Smooth muscle cell (in vitro differentiated cells): Measurements from ENCODE around the gene KIF26A. TPM values are rescaled to one million over a fixed set of nuclear protein-coding genes. Genes with fewer than 3 reads are reported as not detected.

ENCODE experiments used
- DNase-seq: peaks from one replicate; lab custom pipeline; 2025; ENCODE audit not compliant: unreplicated experiment; lab: John Stamatoyannopoulos, UW
- H2AFZ ChIP-seq: fragments of 200-600 bp; sonication (generic); 2 replicates; pipeline ENCODE4 v1.6.0; 2016; ENCODE audit warnings: antibody characterized with exemption, low read depth, mild to moderate bottlenecking
- H3F3A ChIP-seq: fragments of 200-600 bp; sonication (generic); 2 replicates; pipeline ENCODE4 v1.6.0; 2017; ENCODE audit warnings: antibody characterized with exemption, low read depth
- H3K27ac ChIP-seq: fragments of 200-600 bp; sonication (generic); 2 replicates; pipeline ENCODE4 v1.5.1; 2016; ENCODE audit warnings: low read depth, mild to moderate bottlenecking
- H3K27me3 ChIP-seq: fragments of 200-600 bp; sonication (generic); 2 replicates; pipeline ENCODE4 v1.6.1; 2016; ENCODE audit warnings: low read depth, mild to moderate bottlenecking
- H3K36me3 ChIP-seq: fragments of 200-600 bp; sonication (generic); 2 replicates; pipeline ENCODE4 v1.5.1; 2016; ENCODE audit warnings: low read depth
- H3K4me1 ChIP-seq: fragments of 200-600 bp; sonication (generic); 2 replicates; pipeline ENCODE4 v1.5.1; 2016; ENCODE audit warnings: low read depth
- H3K4me2 ChIP-seq: fragments of 200-600 bp; sonication (generic); 2 replicates; pipeline ENCODE4 v1.6.0; 2016; ENCODE audit warnings: mild to moderate bottlenecking
- H3K4me3 ChIP-seq: fragments of 200-600 bp; sonication (generic); 2 replicates; pipeline ENCODE4 v1.5.1; 2016; ENCODE audit warnings: mild to moderate bottlenecking
- H3K79me2 ChIP-seq: fragments of 200-600 bp; sonication (generic); 2 replicates; pipeline ENCODE4 v1.6.0; 2016; ENCODE audit warnings: low read depth, mild to moderate bottlenecking
- H3K9ac ChIP-seq: fragments of 200-600 bp; sonication (generic); 2 replicates; pipeline ENCODE4 v1.6.0; 2016; ENCODE audit warnings: low read depth
- H3K9me3 ChIP-seq: fragments of 200-600 bp; sonication (generic); replicated peaks from 2 replicates; pipeline ENCODE4 v1.5.1; 2016; ENCODE audit warnings: low read depth
- H4K20me1 ChIP-seq: fragments of 200-600 bp; sonication (generic); 2 replicates; pipeline ENCODE4 v1.6.0; 2016; ENCODE audit warnings: low read depth
- WGBS: methylation state at CpG from one replicate; pipeline ENCODE4 v1.1.7; 2016; ENCODE audit warnings: low lambda C conversion rate; 5-methylcytosine and 5-hydroxymethylcytosine counted together
- polyA plus RNA-seq: library from polyadenylated mRNA; unstranded; fragments of >200 nt; fragmentation: Nextera tagmentation; extraction: Ambion mirVana; gene quantifications from 2 replicates; pipeline ENCODE4 v1.2.1, GENCODE V29; 2016
- total RNA-seq: library from RNA; depleted of rRNA; stranded (reverse); fragments of >200 nt; gene quantifications from 2 replicates; pipeline ENCODE4 v1.2.3, GENCODE V29; 2014
- TF ChIP-seq, protein P1 (sequence below): fragments of 200-600 bp; sonication (generic); IDR thresholded peaks from 2 replicates; pipeline ENCODE4 v1.5.1; 2017; ENCODE audit warnings: borderline replicate concordance, mild to moderate bottlenecking, antibody characterized with exemption; ENCODE audit not compliant: insufficient read depth, poor library complexity, severe bottlenecking

Gene KIF26A
- total and polyA plus RNA-seq, 2 experiments from 2014 or later: 4.4 to 5.9 TPM

GRCh38 chr14:104181761-104182530, 43.6 kb downstream of the KIF26A start:
- H3K4me3 ChIP-seq: no peak overlapping the region
- TF ChIP-seq, protein P1, sequence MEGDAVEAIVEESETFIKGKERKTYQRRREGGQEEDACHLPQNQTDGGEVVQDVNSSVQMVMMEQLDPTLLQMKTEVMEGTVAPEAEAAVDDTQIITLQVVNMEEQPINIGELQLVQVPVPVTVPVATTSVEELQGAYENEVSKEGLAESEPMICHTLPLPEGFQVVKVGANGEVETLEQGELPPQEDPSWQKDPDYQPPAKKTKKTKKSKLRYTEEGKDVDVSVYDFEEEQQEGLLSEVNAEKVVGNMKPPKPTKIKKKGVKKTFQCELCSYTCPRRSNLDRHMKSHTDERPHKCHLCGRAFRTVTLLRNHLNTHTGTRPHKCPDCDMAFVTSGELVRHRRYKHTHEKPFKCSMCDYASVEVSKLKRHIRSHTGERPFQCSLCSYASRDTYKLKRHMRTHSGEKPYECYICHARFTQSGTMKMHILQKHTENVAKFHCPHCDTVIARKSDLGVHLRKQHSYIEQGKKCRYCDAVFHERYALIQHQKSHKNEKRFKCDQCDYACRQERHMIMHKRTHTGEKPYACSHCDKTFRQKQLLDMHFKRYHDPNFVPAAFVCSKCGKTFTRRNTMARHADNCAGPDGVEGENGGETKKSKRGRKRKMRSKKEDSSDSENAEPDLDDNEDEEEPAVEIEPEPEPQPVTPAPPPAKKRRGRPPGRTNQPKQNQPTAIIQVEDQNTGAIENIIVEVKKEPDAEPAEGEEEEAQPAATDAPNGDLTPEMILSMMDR: no peak
- no peaks in the 10 kb centered on the region for H3K9me3 ChIP-seq
- no peak overlapping the region for H2AFZ ChIP-seq
- no peak overlapping the region for H3K9ac ChIP-seq
- H4K20me1 ChIP-seq: no peaks in the 10 kb centered on the region
- H3K27ac ChIP-seq: no peak overlapping the region
- no peaks in the 10 kb centered on the region for H3K4me1 ChIP-seq
- H3K4me2 ChIP-seq: no peak overlapping the region
- H3K79me2 ChIP-seq: no peaks in the 10 kb centered on the region
- WGBS: 86% methylated on average over 26 of the region's 27 CpGs
- H3K27me3 ChIP-seq: no peaks in the 10 kb centered on the region
- DNase-seq: no peak
- H3F3A ChIP-seq: no peaks in the 10 kb centered on the region
- no peaks in the 10 kb centered on the region for H3K36me3 ChIP-seq

DNA sequence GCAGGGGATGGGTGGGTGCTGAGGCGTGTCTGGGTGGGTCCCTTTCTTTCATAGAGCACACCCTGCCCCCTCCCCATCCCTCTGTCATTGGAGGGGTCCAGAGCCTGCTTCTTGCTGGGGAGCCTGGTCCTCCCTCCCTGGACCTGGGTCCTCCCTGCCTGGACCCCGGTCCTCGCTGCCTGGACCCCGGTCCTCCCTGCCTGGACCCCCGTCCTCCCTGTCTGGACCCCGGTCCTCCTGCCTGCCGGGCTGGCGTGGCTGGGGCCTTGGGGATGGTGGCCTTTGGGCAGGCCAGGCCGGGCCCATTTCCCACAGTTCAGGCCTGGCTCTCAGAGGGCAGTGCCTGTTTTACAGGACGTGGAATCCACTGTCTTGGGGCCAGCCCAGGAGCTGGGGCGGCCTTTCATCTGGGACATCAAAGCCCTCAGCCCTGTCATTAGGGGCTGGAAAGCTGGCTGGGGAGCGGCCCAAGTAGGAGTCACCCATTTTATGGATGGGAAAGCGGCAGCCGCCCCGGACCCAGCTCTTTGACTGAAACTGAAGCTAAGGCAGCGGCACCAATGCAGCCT, 44.6 kb downstream of the KIF26A start:
- no peaks in the 10 kb centered on the region for H3K27me3 ChIP-seq
- H3F3A ChIP-seq: no peaks in the 10 kb centered on the region
- H3K4me3 ChIP-seq: no peak overlapping the region
- no peak overlapping the region for H3K27ac ChIP-seq
- no peaks in the 10 kb centered on the region for H4K20me1 ChIP-seq
- no peaks in the 10 kb centered on the region for H3K79me2 ChIP-seq
- H3K36me3 ChIP-seq: no peaks in the 10 kb centered on the region
- H3K4me2 ChIP-seq: no peak overlapping the region
- TF ChIP-seq, protein P1: no peak
- H3K4me1 ChIP-seq: no peaks in the 10 kb centered on the region
- H2AFZ ChIP-seq: no peak overlapping the region
- DNase-seq: no peak
- H3K9me3 ChIP-seq: no peaks in the 10 kb centered on the region
- no peak overlapping the region for H3K9ac ChIP-seq
- WGBS: 92% methylated on average over 16 of the region's 16 CpGs

DNA sequence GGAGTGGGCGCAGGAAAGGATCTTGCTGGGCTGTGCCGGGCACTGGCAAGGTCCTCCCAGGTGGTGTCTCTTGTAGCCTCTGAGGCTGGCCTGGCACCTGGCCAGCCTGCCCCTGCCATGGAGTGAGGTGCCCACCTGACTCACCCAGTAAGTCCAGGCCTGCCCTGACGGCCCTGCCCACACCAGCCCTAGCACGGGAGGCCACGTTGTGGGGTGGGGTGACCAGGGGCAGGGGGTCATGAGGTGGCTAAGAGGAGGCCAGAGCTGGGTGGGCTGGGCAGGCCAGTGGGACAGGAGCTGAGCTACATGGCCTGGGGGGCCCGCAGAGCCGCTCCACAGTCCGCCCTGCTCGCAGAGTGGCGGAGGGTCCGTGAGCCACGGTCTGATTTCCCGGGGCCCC, 45.4 kb downstream of the KIF26A start:
- no peaks in the 10 kb centered on the region for H3K36me3 ChIP-seq
- H3K79me2 ChIP-seq: no peaks in the 10 kb centered on the region
- no peak overlapping the region for H3K27ac ChIP-seq
- TF ChIP-seq, protein P1: no peak
- no peaks in the 10 kb centered on the region for H3K9me3 ChIP-seq
- H3K27me3 ChIP-seq: no peaks in the 10 kb centered on the region
- no peak overlapping the region for H2AFZ ChIP-seq
- no peak overlapping the region for H3K4me3 ChIP-seq
- 96% methylated on average over 13 of the region's 13 CpGs for whole genome bisulfite sequencing
- no peak overlapping the region for H3K4me2 ChIP-seq
- no peaks in the 10 kb centered on the region for H3K4me1 ChIP-seq
- no peaks in the 10 kb centered on the region for H4K20me1 ChIP-seq
- no peak overlapping the region for H3K9ac ChIP-seq
- no peak for DNase-seq
- H3F3A ChIP-seq: no peaks in the 10 kb centered on the region
